ENCODE data around the gene MIB1.

DNA sequence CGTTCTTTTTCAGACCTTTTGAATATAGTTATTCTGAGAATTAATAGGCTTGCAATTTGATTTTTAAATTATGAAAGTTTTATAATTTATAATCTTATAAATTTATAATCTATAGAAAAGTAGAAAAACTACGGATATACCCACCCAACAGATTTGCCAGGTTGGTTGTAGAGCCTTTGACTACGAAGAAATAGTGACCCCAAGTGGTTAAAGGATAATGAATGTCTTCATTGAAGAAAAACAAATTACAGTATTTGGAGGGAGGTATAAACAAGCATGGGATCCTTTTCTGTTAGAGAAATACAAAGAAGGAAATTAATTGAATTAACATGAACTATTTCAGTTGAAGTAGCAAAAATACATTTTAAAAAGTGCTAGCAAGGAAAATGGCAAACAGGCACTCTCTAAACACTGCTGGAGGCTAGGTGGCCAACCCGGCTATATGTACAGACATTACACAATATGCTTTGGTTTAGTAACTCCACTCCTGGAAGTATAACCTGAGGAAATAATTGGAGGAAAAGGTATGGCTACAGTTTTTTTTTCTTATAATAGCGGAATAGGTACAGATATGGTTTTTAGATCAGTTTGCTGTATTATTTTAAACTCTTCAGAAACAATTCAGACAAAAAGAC, 110.9 kb downstream of the MIB1 start:
- TF ChIP-seq, protein P1, sequence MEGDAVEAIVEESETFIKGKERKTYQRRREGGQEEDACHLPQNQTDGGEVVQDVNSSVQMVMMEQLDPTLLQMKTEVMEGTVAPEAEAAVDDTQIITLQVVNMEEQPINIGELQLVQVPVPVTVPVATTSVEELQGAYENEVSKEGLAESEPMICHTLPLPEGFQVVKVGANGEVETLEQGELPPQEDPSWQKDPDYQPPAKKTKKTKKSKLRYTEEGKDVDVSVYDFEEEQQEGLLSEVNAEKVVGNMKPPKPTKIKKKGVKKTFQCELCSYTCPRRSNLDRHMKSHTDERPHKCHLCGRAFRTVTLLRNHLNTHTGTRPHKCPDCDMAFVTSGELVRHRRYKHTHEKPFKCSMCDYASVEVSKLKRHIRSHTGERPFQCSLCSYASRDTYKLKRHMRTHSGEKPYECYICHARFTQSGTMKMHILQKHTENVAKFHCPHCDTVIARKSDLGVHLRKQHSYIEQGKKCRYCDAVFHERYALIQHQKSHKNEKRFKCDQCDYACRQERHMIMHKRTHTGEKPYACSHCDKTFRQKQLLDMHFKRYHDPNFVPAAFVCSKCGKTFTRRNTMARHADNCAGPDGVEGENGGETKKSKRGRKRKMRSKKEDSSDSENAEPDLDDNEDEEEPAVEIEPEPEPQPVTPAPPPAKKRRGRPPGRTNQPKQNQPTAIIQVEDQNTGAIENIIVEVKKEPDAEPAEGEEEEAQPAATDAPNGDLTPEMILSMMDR (IDR thresholded peaks at IDR 0.05) = peak in 4 of 7 experiments; percentile 6 to 37 (median 22)
- TF ChIP-seq POLR2A (IDR thresholded peaks at IDR 0.05) = no peak

Measured in body of pancreas (tissue), 4 donors.